Measurements from ENCODE around the gene ALOXE3.
A peak's percentile ranks its signal among the peaks of the same experiment; 100 is the strongest.

ALOXE3 gene

DNA sequence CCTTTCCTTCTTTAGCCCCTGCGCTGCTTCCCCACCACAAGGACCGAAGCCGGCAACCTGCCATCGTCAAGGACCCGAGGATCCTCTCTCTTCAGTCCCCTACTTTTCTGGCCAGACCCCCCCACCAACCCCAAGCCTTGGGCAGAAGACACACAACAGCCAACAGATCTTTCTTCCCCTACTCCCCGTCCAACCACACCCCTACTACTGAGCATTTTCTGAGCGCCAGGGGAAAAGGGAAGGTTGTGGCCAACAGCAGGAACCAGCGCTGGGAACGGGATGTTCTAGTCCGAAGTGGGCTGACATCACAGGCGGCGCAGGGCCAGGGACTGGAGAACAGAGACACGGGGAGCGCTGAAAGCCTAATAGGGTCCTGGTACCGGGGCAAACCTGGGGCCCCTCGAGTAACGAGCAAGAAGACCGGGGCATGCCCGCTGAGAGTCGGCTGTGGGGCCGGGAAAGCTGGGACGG is 33.4 kb upstream of the ALOXE3 start:
- DNase-seq, result peak; percentile 46

DNA sequence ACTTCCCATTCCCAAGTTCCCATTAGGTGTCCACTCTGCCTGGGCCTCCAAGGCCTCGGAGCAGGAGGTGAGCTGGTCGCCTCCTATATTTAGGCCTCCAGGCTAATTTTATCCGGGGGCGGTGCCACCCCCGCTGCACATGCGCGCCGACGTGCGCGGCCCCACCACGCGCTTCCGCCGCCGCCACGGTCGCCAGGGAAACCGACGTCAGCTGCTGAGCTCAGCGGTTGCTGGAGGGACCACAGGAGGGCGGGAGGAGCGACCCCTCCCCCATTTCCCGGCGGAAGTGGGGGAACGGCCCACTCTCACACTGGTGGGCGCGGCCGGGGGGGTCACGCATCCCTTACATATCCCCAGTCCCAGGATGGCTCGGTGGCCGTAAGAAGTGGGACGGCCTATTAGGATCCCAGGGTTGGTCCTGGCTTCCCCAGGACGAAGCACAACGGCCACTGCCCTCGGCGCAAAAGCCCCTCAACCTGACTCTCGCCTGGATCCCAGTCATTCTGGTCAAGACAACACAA is 32.9 kb upstream of the ALOXE3 start:
- Histone ChIP-seq H3K9me3 (ENCODE audit: insufficient read depth, low read length, severe bottlenecking) (no peaks in the 10 kb centered on the region), H3K27me3 (ENCODE audit: insufficient read depth, low read length, poor library complexity) (no peaks in the 10 kb centered on the region), H3K4me2 (ENCODE audit: insufficient read depth, low read length) (peak overlapping the region; percentile 93), H4K20me1 (ENCODE audit: insufficient read depth, low read length) (peaks cover 19% of the 10 kb centered on the region), H3K79me2 (ENCODE audit: insufficient read depth, low read length) (peaks cover 17% of the 10 kb centered on the region), H2AFZ (ENCODE audit: low read depth, low read length) (peak overlapping the region; percentile 32), H3K4me3 (ENCODE audit: low read depth in 1 of 2, low read length in 2 of 2) (peak overlapping the region; percentile 47 to 76), H3K36me3 (ENCODE audit: insufficient read depth, low read length) (peaks cover 42% of the 10 kb centered on the region), H3K27ac (ENCODE audit: low read length) (peak overlapping the region; percentile 85), H3K9ac (ENCODE audit: low read depth, low read length) (peak overlapping the region; percentile 61), H3K4me1 (ENCODE audit: insufficient read depth, low read length) (peaks cover 52% of the 10 kb centered on the region)
- TF ChIP-seq EZH2 (IDR thresholded peaks at IDR 0.05; ENCODE audit: borderline replicate concordance, low read depth, low read length, severe bottlenecking), result no peak
- TF ChIP-seq, protein P1, sequence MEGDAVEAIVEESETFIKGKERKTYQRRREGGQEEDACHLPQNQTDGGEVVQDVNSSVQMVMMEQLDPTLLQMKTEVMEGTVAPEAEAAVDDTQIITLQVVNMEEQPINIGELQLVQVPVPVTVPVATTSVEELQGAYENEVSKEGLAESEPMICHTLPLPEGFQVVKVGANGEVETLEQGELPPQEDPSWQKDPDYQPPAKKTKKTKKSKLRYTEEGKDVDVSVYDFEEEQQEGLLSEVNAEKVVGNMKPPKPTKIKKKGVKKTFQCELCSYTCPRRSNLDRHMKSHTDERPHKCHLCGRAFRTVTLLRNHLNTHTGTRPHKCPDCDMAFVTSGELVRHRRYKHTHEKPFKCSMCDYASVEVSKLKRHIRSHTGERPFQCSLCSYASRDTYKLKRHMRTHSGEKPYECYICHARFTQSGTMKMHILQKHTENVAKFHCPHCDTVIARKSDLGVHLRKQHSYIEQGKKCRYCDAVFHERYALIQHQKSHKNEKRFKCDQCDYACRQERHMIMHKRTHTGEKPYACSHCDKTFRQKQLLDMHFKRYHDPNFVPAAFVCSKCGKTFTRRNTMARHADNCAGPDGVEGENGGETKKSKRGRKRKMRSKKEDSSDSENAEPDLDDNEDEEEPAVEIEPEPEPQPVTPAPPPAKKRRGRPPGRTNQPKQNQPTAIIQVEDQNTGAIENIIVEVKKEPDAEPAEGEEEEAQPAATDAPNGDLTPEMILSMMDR (IDR thresholded peaks at IDR 0.05; ENCODE audit: borderline replicate concordance, extremely low read depth, low read length, poor library complexity, severe bottlenecking), result no peak
- ATAC-seq (ENCODE audit: insufficient read depth, low read depth), result peak; percentile 74
- peak; percentile 96 for DNase-seq

More for the DNA sequence above, 33.4 kb upstream of the ALOXE3 start:
- H3K27ac ChIP-seq (ENCODE audit: low read length), result peak overlapping the region; percentile 85
- no peak for ATAC-seq (ENCODE audit: insufficient read depth, low read depth)
- H2AFZ ChIP-seq (ENCODE audit: low read depth, low read length), result peak overlapping the region; percentile 32
- H3K9me3 ChIP-seq (ENCODE audit: insufficient read depth, low read length, severe bottlenecking), result no peaks in the 10 kb centered on the region
- H4K20me1 ChIP-seq (ENCODE audit: insufficient read depth, low read length), result peaks cover 19% of the 10 kb centered on the region
- H3K4me1 ChIP-seq (ENCODE audit: insufficient read depth, low read length), result peaks cover 53% of the 10 kb centered on the region
- peaks cover 37% of the 10 kb centered on the region for H3K36me3 ChIP-seq (ENCODE audit: insufficient read depth, low read length)
- no peaks in the 10 kb centered on the region for H3K27me3 ChIP-seq (ENCODE audit: insufficient read depth, low read length, poor library complexity)
- H3K79me2 ChIP-seq (ENCODE audit: insufficient read depth, low read length), result peaks cover 17% of the 10 kb centered on the region
- H3K4me2 ChIP-seq (ENCODE audit: insufficient read depth, low read length), result peak overlapping the region; percentile 93
- H3K9ac ChIP-seq (ENCODE audit: low read depth, low read length), result peak overlapping the region; percentile 61
- H3K4me3 ChIP-seq (ENCODE audit: low read depth in 1 of 2, low read length in 2 of 2), result peak overlapping the region; percentile 47 to 76
- TF ChIP-seq EZH2 (IDR thresholded peaks at IDR 0.05; ENCODE audit: borderline replicate concordance, low read depth, low read length, severe bottlenecking), result no peak
- TF ChIP-seq, protein P1 (IDR thresholded peaks at IDR 0.05; ENCODE audit: borderline replicate concordance, extremely low read depth, low read length, poor library complexity, severe bottlenecking), result no peak

DNA sequence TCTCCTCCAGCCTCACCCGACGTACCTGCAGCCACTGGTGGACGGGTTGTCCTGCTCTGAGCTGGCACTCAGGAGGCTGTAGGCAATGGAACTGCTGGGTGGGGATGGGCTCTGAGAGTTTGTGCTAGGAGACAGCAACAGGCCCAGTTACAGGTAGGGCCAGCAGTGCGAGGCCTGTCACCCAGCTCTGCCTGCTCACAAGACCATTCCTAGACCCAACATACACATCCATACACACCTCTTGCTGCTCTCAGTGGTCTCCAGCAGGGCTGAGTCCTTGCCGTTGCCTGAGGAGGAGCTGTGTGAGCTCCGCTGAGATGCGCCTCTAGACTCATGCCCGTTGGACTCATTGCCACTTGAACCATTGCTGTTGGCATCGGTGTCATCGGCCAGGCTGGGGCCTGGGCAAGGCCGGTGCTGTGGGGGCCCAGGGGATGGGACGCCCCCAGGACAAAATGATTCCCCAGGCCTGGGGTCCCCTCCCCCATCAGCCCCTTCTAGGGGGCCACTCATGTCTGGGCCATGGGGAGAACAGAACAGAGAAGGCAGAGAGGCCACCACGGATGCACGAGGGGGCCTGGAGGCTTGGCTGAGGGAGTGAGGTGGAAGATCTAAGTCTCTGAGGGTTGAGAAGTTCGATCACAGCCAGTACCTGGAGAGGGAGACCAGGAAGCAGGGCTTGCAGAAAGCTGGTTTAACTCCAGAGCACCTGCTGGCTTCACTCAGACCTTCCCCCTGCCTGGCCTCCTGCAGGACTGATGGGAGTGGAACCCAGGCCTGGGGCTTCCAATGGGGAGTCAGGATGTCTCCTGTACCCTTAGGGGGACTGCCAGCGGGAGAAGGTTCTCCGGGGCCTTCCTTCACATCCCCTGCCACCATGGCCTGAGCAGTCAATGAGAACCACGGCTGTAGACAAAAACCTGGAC is 32.1 kb upstream of the ALOXE3 start:
- H3K4me3 ChIP-seq (ENCODE audit: low read depth in 1 of 2, low read length in 2 of 2), result peak overlapping the region in 1 of 2 experiments; percentile 76; a peak in 2 of 4 replicates
- TF ChIP-seq, protein P1 (IDR thresholded peaks at IDR 0.05; ENCODE audit: borderline replicate concordance, extremely low read depth, low read length, poor library complexity, severe bottlenecking), result no peak
- TF ChIP-seq EZH2 (IDR thresholded peaks at IDR 0.05; ENCODE audit: borderline replicate concordance, low read depth, low read length, severe bottlenecking), result no peak
- H3K4me2 ChIP-seq (ENCODE audit: insufficient read depth, low read length), result peak overlapping the region; percentile 93
- no peaks in the 10 kb centered on the region for H3K9me3 ChIP-seq (ENCODE audit: insufficient read depth, low read length, severe bottlenecking)
- peak overlapping the region; percentile 43; the same call in 1 of the 2 replicates for H3K9ac ChIP-seq (ENCODE audit: low read depth, low read length)
- ATAC-seq (ENCODE audit: insufficient read depth, low read depth) (no peak), DNase-seq (no peak)
- peaks cover 45% of the 10 kb centered on the region for H3K4me1 ChIP-seq (ENCODE audit: insufficient read depth, low read length)
- peak overlapping the region; percentile 43 for H3K27ac ChIP-seq (ENCODE audit: low read length)
- peaks cover 22% of the 10 kb centered on the region for H4K20me1 ChIP-seq (ENCODE audit: insufficient read depth, low read length)
- H3K36me3 ChIP-seq (ENCODE audit: insufficient read depth, low read length), result peaks cover 49% of the 10 kb centered on the region
- no peaks in the 10 kb centered on the region for H3K27me3 ChIP-seq (ENCODE audit: insufficient read depth, low read length, poor library complexity)
- peaks cover 17% of the 10 kb centered on the region for H3K79me2 ChIP-seq (ENCODE audit: insufficient read depth, low read length)
- no peak overlapping the region for H2AFZ ChIP-seq (ENCODE audit: low read depth, low read length)

Measured in DND-41 (cell line).